GM12801 (cell line): ENCODE data around the gene GNG10.

Source experiments
- CTCF ChIP-seq: IDR thresholded peaks from one replicate; pipeline ENCODE4 v1.5.1; 2011; ENCODE audit warnings: control low read depth; ENCODE audit not compliant: insufficient read length; ENCODE audit errors: extremely low read depth

GNG10 gene

DNA sequence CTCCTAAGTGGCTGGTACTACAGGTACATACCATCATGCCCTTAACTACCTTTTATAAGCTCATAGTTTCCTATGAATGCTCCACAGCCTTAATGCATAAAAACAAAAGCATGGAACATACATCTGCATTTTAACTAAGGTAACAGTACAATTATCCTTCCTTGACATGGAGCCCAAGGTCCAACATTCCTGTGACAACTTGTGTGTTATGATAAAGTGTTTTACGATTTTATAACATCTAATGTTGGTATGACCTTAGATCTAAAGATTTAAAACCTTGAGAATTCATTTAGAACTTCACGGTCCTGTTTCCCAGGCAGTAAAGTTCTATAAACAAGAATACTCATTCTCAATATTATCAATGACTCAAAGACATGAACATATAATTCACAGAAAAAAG is 43.1 kb downstream of the GNG10 start:
- TF ChIP-seq CTCF, result no peak

DNA sequence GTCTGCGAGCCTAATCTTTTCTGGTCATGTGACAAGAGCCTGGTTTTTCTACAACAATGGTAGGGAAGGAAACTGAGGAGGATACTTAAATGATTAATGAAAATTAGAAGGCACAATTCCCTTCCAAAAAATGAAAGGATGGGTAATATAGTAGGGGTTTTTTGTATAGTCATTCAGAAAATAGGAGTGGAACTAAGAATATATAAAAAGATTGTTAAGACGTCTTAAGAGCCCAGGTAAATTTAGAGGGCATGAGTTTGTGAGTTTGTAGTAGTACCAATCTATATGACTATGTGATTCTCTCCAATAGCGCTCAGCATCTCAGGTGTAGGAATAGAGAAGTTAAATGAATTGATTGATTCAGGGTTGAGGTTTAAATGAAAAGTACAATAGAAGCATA is 50.1 kb downstream of the GNG10 start:
- no peak for TF ChIP-seq CTCF

GRCh38 chr9:111712369-111712768 is 51.0 kb downstream of the GNG10 start:
- no peak for TF ChIP-seq CTCF

DNA sequence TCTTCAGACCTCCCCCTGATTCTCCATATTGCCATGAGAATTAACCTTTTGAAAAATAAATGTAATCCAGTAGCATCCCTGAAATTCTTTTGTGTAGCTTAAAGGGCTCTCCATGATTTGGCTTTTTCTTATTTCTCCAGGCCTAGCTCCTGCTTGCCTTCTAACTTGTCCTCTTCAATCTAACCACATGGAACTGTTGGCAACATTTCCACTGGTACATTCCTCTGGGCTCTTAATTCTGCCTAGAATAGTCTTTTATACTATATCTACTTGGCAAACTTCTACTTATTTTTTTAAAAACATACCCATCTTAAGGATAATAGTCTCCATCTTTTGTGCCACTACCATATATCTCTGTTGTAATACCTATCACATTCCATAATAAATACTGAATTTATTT is 54.1 kb downstream of the GNG10 start:
- no peak for TF ChIP-seq CTCF

DNA sequence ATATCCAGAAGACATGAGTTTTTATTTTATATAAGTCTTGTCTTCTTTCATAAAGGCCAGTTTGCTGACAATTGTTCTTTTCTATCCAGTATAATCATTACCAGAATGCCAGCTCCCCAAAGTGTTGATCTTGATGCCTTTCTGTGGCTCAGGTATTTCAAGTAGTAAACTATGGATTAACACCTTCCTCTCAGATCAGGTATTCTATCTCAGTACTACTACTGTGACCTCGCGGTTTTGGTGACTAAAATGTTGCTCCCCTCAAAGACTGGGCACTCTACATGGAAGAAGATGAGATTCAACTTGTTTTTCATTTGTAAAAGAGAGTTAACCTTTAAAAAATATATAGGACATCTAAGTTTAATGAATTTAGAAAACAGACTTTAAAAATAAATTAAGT is 58.1 kb downstream of the GNG10 start:
- TF ChIP-seq CTCF, result no peak
